ENCODE results near the gene PTPRR. TPM values are rescaled to one million over a fixed set of nuclear protein-coding genes. Genes with fewer than 3 reads are reported as not detected.

The PTPRR gene
- total RNA-seq, 1 experiment from 2014 or later = 0.46 TPM

GRCh38 chr12:70745048-70745447 lies 175.5 kb downstream of the PTPRR start:
- ATAC-seq (no peak), DNase-seq (ENCODE audit: low spot score) (no peak)
- Mint-ChIP-seq H3K27me3 (ENCODE audit: low read depth) (no peaks in the 10 kb centered on the region), H3K36me3 (no peaks in the 10 kb centered on the region), H3K4me1 (no peaks in the 10 kb centered on the region), H3K4me3 (no peak overlapping the region), H3K27ac (no peak overlapping the region), H3K9me3 (peaks cover 12% of the 10 kb centered on the region)
- ChIA-PET CTCF (no interaction called here), POLR2A (no interaction called here)
- TF ChIP-seq MLX (CRISPR knock-in tag; IDR thresholded peaks at IDR 0.05) = no peak
- TF ChIP-seq SMAD4 (CRISPR knock-in tag; IDR thresholded peaks at IDR 0.05) = no peak
- no peak for TF ChIP-seq TEAD4 (CRISPR knock-in tag; IDR thresholded peaks at IDR 0.05)
- no peak for TF ChIP-seq GRHL2 (CRISPR knock-in tag; IDR thresholded peaks at IDR 0.05; ENCODE audit: insufficient replicate concordance, severe bottlenecking)
- no peak for TF ChIP-seq NR1H2 (CRISPR knock-in tag; IDR thresholded peaks at IDR 0.05)
- no peak for TF ChIP-seq HMGA2 (CRISPR knock-in tag; IDR thresholded peaks at IDR 0.05)
- TF ChIP-seq MAX (CRISPR knock-in tag; IDR thresholded peaks at IDR 0.05) = no peak
- no peak for TF ChIP-seq RORB (CRISPR knock-in tag; IDR thresholded peaks at IDR 0.05)
- TF ChIP-seq TCF7 (CRISPR knock-in tag; IDR thresholded peaks at IDR 0.05; ENCODE audit: low read depth) = no peak
- no peak for TF ChIP-seq ERG (CRISPR knock-in tag; IDR thresholded peaks at IDR 0.05)
- TF ChIP-seq ARID4B (CRISPR knock-in tag; IDR thresholded peaks at IDR 0.05; ENCODE audit: borderline replicate concordance) = no peak
- TF ChIP-seq SOX15 (CRISPR knock-in tag; IDR thresholded peaks at IDR 0.05) = no peak
- TF ChIP-seq ATF6 (CRISPR knock-in tag; IDR thresholded peaks at IDR 0.05) = no peak
- TF ChIP-seq FOXP4 (CRISPR knock-in tag; IDR thresholded peaks at IDR 0.05) = no peak
- TF ChIP-seq ZNF425 (CRISPR knock-in tag; conservative IDR thresholded peaks at IDR 0.05) = no peak
- TF ChIP-seq RELA (CRISPR knock-in tag; IDR thresholded peaks at IDR 0.05; ENCODE audit: borderline replicate concordance) = no peak

Measured in WTC11 (cell line).